Measurements from ENCODE around the gene INF2. TPM values are rescaled to one million over a fixed set of nuclear protein-coding genes. Genes with fewer than 3 reads are reported as not detected.

The INF2 gene
- total and polyA plus RNA-seq, 9 of the 15 experiments (the other 6 are each of a cell fraction or from before 2014, with no cell fraction given), result 0.56 to 31.3 (median 7.8) TPM

DNA sequence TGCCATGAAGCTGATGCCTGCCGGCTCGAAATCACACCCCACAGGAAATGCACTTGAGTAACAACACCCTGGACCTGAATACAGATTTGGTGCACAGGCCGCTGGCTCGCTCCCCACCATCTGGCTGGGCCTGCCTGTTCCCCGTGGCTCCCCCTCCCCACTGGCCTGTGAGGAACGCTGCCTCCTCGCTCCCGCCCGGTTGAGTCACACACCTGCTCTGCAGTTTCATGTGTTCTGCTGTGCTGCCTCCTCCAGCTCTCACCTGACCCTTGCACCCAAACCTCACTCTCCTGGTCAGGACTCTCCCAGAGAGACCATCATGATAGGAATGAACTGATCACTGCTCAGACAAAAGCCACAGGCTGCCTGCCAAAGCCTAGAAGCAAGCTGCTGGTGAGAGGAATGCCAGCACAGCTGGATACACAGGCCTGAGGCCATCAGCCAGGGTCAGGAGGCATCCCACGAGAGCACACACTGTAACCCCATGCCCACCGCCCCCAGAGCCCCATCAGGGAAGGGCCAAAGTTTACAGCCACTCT is 59.8 kb downstream of the INF2 start:
- no peak overlapping the region for H3K4me2 ChIP-seq (ENCODE audit: insufficient read depth, low read length)
- POLR2A ChIA-PET, result interaction anchor here (0.6 kb wide), 1 partner anchor 326 kb away, joined by 3 read pairs; no protein-coding TSS in a partner anchor

More for the DNA sequence above, 59.8 kb downstream of the INF2 start:
- H3K36me3 ChIP-seq (ENCODE audit: control insufficient read depth, insufficient read depth, low read length), result no peaks in the 10 kb centered on the region
- WGBS (ENCODE audit: insufficient coverage, low coverage, missing lambda C conversion rate), result 32% methylated on average over 8 of the region's 11 CpGs
- no peak for TF ChIP-seq XRCC4 (IDR thresholded peaks at IDR 0.05; ENCODE audit: extremely low read depth, insufficient read depth, insufficient read length)
- TF ChIP-seq TEAD1 (CRISPR knock-in tag; IDR thresholded peaks at IDR 0.05), result no peak
- TF ChIP-seq MECOM (CRISPR knock-in tag; IDR thresholded peaks at IDR 0.05), result no peak
- no peak for TF ChIP-seq ZNF184 (CRISPR knock-in tag; IDR thresholded peaks at IDR 0.05)
- TF ChIP-seq, protein P1, sequence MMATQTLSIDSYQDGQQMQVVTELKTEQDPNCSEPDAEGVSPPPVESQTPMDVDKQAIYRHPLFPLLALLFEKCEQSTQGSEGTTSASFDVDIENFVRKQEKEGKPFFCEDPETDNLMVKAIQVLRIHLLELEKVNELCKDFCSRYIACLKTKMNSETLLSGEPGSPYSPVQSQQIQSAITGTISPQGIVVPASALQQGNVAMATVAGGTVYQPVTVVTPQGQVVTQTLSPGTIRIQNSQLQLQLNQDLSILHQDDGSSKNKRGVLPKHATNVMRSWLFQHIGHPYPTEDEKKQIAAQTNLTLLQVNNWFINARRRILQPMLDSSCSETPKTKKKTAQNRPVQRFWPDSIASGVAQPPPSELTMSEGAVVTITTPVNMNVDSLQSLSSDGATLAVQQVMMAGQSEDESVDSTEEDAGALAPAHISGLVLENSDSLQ (IDR thresholded peaks at IDR 0.05), result no peak
- TF ChIP-seq ZNF121 (CRISPR knock-in tag; conservative IDR thresholded peaks at IDR 0.05), result no peak
- TF ChIP-seq, protein P2, sequence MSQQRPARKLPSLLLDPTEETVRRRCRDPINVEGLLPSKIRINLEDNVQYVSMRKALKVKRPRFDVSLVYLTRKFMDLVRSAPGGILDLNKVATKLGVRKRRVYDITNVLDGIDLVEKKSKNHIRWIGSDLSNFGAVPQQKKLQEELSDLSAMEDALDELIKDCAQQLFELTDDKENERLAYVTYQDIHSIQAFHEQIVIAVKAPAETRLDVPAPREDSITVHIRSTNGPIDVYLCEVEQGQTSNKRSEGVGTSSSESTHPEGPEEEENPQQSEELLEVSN (IDR thresholded peaks at IDR 0.05; ENCODE audit: borderline replicate concordance in 1 of 2, extremely low read depth in 1 of 2, insufficient read depth in 1 of 2, insufficient read length in 1 of 2, low read depth in 1 of 2, low read length in 1 of 2, poor library complexity in 1 of 2, severe bottlenecking in 1 of 2), result no peak
- TF ChIP-seq FOXK2 (conservative IDR thresholded peaks at IDR 0.05 in 1 of 2, IDR thresholded peaks at IDR 0.05 in 1 of 2; ENCODE audit: low read depth in 2 of 2), result no peak
- TF ChIP-seq MTA3 (IDR thresholded peaks at IDR 0.05; ENCODE audit: borderline replicate concordance), result no peak
- TF ChIP-seq, protein P3, sequence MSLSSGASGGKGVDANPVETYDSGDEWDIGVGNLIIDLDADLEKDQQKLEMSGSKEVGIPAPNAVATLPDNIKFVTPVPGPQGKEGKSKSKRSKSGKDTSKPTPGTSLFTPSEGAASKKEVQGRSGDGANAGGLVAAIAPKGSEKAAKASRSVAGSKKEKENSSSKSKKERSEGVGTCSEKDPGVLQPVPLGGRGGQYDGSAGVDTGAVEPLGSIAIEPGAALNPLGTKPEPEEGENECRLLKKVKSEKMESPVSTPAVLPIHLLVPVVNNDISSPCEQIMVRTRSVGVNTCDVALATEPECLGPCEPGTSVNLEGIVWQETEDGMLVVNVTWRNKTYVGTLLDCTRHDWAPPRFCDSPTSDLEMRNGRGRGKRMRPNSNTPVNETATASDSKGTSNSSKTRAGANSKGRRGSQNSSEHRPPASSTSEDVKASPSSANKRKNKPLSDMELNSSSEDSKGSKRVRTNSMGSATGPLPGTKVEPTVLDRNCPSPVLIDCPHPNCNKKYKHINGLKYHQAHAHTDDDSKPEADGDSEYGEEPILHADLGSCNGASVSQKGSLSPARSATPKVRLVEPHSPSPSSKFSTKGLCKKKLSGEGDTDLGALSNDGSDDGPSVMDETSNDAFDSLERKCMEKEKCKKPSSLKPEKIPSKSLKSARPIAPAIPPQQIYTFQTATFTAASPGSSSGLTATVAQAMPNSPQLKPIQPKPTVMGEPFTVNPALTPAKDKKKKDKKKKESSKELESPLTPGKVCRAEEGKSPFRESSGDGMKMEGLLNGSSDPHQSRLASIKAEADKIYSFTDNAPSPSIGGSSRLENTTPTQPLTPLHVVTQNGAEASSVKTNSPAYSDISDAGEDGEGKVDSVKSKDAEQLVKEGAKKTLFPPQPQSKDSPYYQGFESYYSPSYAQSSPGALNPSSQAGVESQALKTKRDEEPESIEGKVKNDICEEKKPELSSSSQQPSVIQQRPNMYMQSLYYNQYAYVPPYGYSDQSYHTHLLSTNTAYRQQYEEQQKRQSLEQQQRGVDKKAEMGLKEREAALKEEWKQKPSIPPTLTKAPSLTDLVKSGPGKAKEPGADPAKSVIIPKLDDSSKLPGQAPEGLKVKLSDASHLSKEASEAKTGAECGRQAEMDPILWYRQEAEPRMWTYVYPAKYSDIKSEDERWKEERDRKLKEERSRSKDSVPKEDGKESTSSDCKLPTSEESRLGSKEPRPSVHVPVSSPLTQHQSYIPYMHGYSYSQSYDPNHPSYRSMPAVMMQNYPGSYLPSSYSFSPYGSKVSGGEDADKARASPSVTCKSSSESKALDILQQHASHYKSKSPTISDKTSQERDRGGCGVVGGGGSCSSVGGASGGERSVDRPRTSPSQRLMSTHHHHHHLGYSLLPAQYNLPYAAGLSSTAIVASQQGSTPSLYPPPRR (CRISPR knock-in tag; IDR thresholded peaks at IDR 0.05; ENCODE audit: borderline replicate concordance), result no peak
- TF ChIP-seq, protein P4, sequence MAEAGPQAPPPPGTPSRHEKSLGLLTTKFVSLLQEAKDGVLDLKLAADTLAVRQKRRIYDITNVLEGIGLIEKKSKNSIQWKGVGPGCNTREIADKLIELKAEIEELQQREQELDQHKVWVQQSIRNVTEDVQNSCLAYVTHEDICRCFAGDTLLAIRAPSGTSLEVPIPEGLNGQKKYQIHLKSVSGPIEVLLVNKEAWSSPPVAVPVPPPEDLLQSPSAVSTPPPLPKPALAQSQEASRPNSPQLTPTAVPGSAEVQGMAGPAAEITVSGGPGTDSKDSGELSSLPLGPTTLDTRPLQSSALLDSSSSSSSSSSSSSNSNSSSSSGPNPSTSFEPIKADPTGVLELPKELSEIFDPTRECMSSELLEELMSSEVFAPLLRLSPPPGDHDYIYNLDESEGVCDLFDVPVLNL (CRISPR knock-in tag; IDR thresholded peaks at IDR 0.05; ENCODE audit: low read depth), result no peak
- CTCF ChIA-PET (ENCODE audit: low intra/inter-chr PET ratio), result no interaction called here
- intact Hi-C loops (cut with micrococcal nuclease), result no loop called here
- no peak overlapping the region for H3K27ac ChIP-seq (ENCODE audit: extremely low read depth, low read depth, low read length)
- no peak for FAIRE-seq
- H3K9ac ChIP-seq (ENCODE audit: insufficient read depth in 1 of 2, low read depth in 2 of 2, low read length in 2 of 2), result peak overlapping the region in 1 of 2 experiments; percentile 76; a peak in 2 of 4 replicates
- ATAC-seq, result no peak
- in situ Hi-C loops (cut with MboI), result no loop called here
- 0 out of 2 replicates have a peak, but pooled peaks cover 4% of the 10 kb centered on the region for H3K9me3 ChIP-seq (replicated peaks; ENCODE audit: control insufficient read depth, insufficient read depth, low read depth, low read length)
- peaks cover 13% of the 10 kb centered on the region for H3K79me2 ChIP-seq (ENCODE audit: control insufficient read depth, insufficient read depth, low read length)
- H2AFZ ChIP-seq (ENCODE audit: low read depth, low read length), result no peak overlapping the region
- 0 out of 2 replicates have a peak, but pooled peaks cover 4% of the 10 kb centered on the region for H4K20me1 ChIP-seq (replicated peaks; ENCODE audit: control insufficient read depth, insufficient read depth, low read length)
- no peak for DNase-seq (ENCODE audit: extremely low read depth in 1 of 4, low spot score in 3 of 4)
- peaks cover 5 to 32% of the 10 kb centered on the region in 2 experiments; a peak in 3 of 5 replicates for H3K4me1 ChIP-seq (replicated peaks in 1 of 2; ENCODE audit: control insufficient read depth in 2 of 2, insufficient read depth in 2 of 2, low read length in 2 of 2)
- no peaks in the 10 kb centered on the region for H3K9me1 ChIP-seq (ENCODE audit: control insufficient read depth, insufficient read depth, low read length)
- H3K27me3 ChIP-seq (ENCODE audit: control insufficient read depth in 2 of 2, insufficient read depth in 2 of 2, low read length in 2 of 2), result no peaks in the 10 kb centered on the region
- BruUV-seq (replicated peaks), result no TSS peak
- H3K4me3 ChIP-seq, result no peak overlapping the region

Measured in K562 (cell line).